Stimulated activated memory B cell treated with anti-CD40 and anti-IgM and Interleukin-4, amounts not matched to agents 10 μg/mL and 1 μg/mL and 100 μg/mL, for 72 hours (primary cell): ENCODE measurements around the gene FGD5.

ENCODE experiments used
- ATAC-seq: fragments of 150-1000 bp; cut with Tn5 transposase; 2 replicates; pipeline ENCODE4 v1.10.0; 2021
- H3K27ac Mint-ChIP-seq: one replicate; pipeline ENCODE4 v1.8.0; 2022; ENCODE audit warnings: mild to moderate bottlenecking, mixed read lengths
- H3K27me3 Mint-ChIP-seq: one replicate; pipeline ENCODE4 v1.8.0; 2022; ENCODE audit warnings: mixed read lengths
- H3K36me3 Mint-ChIP-seq: one replicate; pipeline ENCODE4 v1.8.0; 2022; ENCODE audit warnings: mixed read lengths
- H3K4me1 Mint-ChIP-seq: one replicate; pipeline ENCODE4 v1.8.0; 2022; ENCODE audit warnings: mixed read lengths
- H3K4me3 Mint-ChIP-seq: one replicate; pipeline ENCODE4 v1.8.0; 2022; ENCODE audit warnings: mild to moderate bottlenecking, moderate library complexity, mixed read lengths
- H3K9me3 Mint-ChIP-seq: one replicate; pipeline ENCODE4 v1.8.0; 2022; ENCODE audit warnings: mixed read lengths

FGD5 gene

GRCh38 chr3:14844386-14845170 is 25.8 kb downstream of the FGD5 start:
- Mint-ChIP-seq H3K27ac (peak overlapping the region; percentile 82), H3K27me3 (peaks cover 14% of the 10 kb centered on the region), H3K36me3 (no peaks in the 10 kb centered on the region), H3K4me3 (no peak overlapping the region), H3K4me1 (peaks cover 47% of the 10 kb centered on the region), H3K9me3 (no peaks in the 10 kb centered on the region)
- ATAC-seq = no peak

GRCh38 chr3:14845180-14845579 is 26.4 kb downstream of the FGD5 start:
- Mint-ChIP-seq H3K4me3 (no peak overlapping the region), H3K27ac (peak overlapping the region; percentile 82)
- peak; percentile 59 for ATAC-seq

GRCh38 chr3:14845826-14846225 is 27.1 kb downstream of the FGD5 start:
- H3K4me3 Mint-ChIP-seq = no peak overlapping the region
- peaks cover 23% of the 10 kb centered on the region for H3K27me3 Mint-ChIP-seq
- no peaks in the 10 kb centered on the region for H3K36me3 Mint-ChIP-seq
- peak overlapping the region; percentile 82 for H3K27ac Mint-ChIP-seq
- no peak for ATAC-seq
- H3K4me1 Mint-ChIP-seq = peaks cover 59% of the 10 kb centered on the region
- no peaks in the 10 kb centered on the region for H3K9me3 Mint-ChIP-seq

More at GRCh38 chr3:14845180-14845579, 26.4 kb downstream of the FGD5 start:
- no peaks in the 10 kb centered on the region for H3K9me3 Mint-ChIP-seq
- H3K4me1 Mint-ChIP-seq = peaks cover 52% of the 10 kb centered on the region
- no peaks in the 10 kb centered on the region for H3K36me3 Mint-ChIP-seq
- peaks cover 17% of the 10 kb centered on the region for H3K27me3 Mint-ChIP-seq

GRCh38 chr3:14846226-14846880 is 27.6 kb downstream of the FGD5 start:
- no peaks in the 10 kb centered on the region for H3K9me3 Mint-ChIP-seq

GRCh38 chr3:14847613-14848541 is 29.1 kb downstream of the FGD5 start:
- Mint-ChIP-seq H3K27ac (peak overlapping the region; percentile 82), H3K4me3 (peak overlapping the region; percentile 50), H3K4me1 (peaks cover 59% of the 10 kb centered on the region), H3K9me3 (no peaks in the 10 kb centered on the region), H3K27me3 (peaks cover 22% of the 10 kb centered on the region), H3K36me3 (no peaks in the 10 kb centered on the region)
- peak; percentile 82 for ATAC-seq

More at GRCh38 chr3:14846226-14846880, 27.6 kb downstream of the FGD5 start:
- H3K27me3 Mint-ChIP-seq = peaks cover 18% of the 10 kb centered on the region
- H3K4me1 Mint-ChIP-seq = peaks cover 59% of the 10 kb centered on the region
- no peak overlapping the region for H3K4me3 Mint-ChIP-seq
- peak overlapping the region; percentile 82 for H3K27ac Mint-ChIP-seq
- no peaks in the 10 kb centered on the region for H3K36me3 Mint-ChIP-seq
- no peak for ATAC-seq

GRCh38 chr3:14848906-14849305 is 30.1 kb downstream of the FGD5 start:
- no peak overlapping the region for H3K27ac Mint-ChIP-seq
- no peak overlapping the region for H3K4me3 Mint-ChIP-seq
- no peaks in the 10 kb centered on the region for H3K36me3 Mint-ChIP-seq
- no peaks in the 10 kb centered on the region for H3K9me3 Mint-ChIP-seq
- peaks cover 59% of the 10 kb centered on the region for H3K4me1 Mint-ChIP-seq
- H3K27me3 Mint-ChIP-seq = peaks cover 30% of the 10 kb centered on the region
- ATAC-seq = no peak

GRCh38 chr3:14849638-14850230 is 31.0 kb downstream of the FGD5 start:
- no peaks in the 10 kb centered on the region for H3K9me3 Mint-ChIP-seq
- peaks cover 56% of the 10 kb centered on the region for H3K4me1 Mint-ChIP-seq
- H3K27ac Mint-ChIP-seq = peak overlapping the region; percentile 58

GRCh38 chr3:14852058-14852594 is 33.4 kb downstream of the FGD5 start:
- peaks cover 5% of the 10 kb centered on the region for H3K9me3 Mint-ChIP-seq
- H3K4me3 Mint-ChIP-seq = no peak overlapping the region
- H3K4me1 Mint-ChIP-seq = peaks cover 32% of the 10 kb centered on the region
- no peak overlapping the region for H3K27ac Mint-ChIP-seq
- peaks cover 54% of the 10 kb centered on the region for H3K27me3 Mint-ChIP-seq
- H3K36me3 Mint-ChIP-seq = no peaks in the 10 kb centered on the region
- ATAC-seq = no peak

More at GRCh38 chr3:14849638-14850230, 31.0 kb downstream of the FGD5 start:
- Mint-ChIP-seq H3K27me3 (peaks cover 33% of the 10 kb centered on the region), H3K36me3 (no peaks in the 10 kb centered on the region), H3K4me3 (no peak overlapping the region)
- no peak for ATAC-seq

GRCh38 chr3:14852717-14853116 is 34.0 kb downstream of the FGD5 start:
- Mint-ChIP-seq H3K36me3 (no peaks in the 10 kb centered on the region), H3K9me3 (peaks cover 5% of the 10 kb centered on the region), H3K27me3 (peaks cover 56% of the 10 kb centered on the region), H3K4me3 (no peak overlapping the region), H3K27ac (no peak overlapping the region), H3K4me1 (peaks cover 26% of the 10 kb centered on the region)
- ATAC-seq = no peak

GRCh38 chr3:14853271-14853951 is 34.6 kb downstream of the FGD5 start:
- no peaks in the 10 kb centered on the region for H3K36me3 Mint-ChIP-seq
- H3K9me3 Mint-ChIP-seq = peaks cover 5% of the 10 kb centered on the region
- ATAC-seq = no peak
- peaks cover 63% of the 10 kb centered on the region for H3K27me3 Mint-ChIP-seq
- no peak overlapping the region for H3K4me3 Mint-ChIP-seq
- no peak overlapping the region for H3K27ac Mint-ChIP-seq
- H3K4me1 Mint-ChIP-seq = peaks cover 19% of the 10 kb centered on the region

GRCh38 chr3:14857506-14857905 is 38.7 kb downstream of the FGD5 start:
- Mint-ChIP-seq H3K27me3 (peaks cover 77% of the 10 kb centered on the region), H3K4me1 (no peaks in the 10 kb centered on the region), H3K27ac (no peak overlapping the region), H3K4me3 (no peak overlapping the region), H3K9me3 (peaks cover 5% of the 10 kb centered on the region), H3K36me3 (no peaks in the 10 kb centered on the region)
- no peak for ATAC-seq

- H3K4me3 Mint-ChIP-seq = no peak overlapping the region
- peaks cover 5% of the 10 kb centered on the region for H3K9me3 Mint-ChIP-seq
- ATAC-seq = no peak
- peaks cover 73% of the 10 kb centered on the region for H3K27me3 Mint-ChIP-seq
- no peaks in the 10 kb centered on the region for H3K4me1 Mint-ChIP-seq
- no peaks in the 10 kb centered on the region for H3K36me3 Mint-ChIP-seq
- H3K27ac Mint-ChIP-seq = no peak overlapping the region
Measured at GRCh38 chr3:14858105-14858504, 39.3 kb downstream of the FGD5 start.

- no peak overlapping the region for H3K27ac Mint-ChIP-seq
- H3K4me3 Mint-ChIP-seq = no peak overlapping the region
- H3K9me3 Mint-ChIP-seq = peaks cover 5% of the 10 kb centered on the region
- peaks cover 63% of the 10 kb centered on the region for H3K27me3 Mint-ChIP-seq
- H3K4me1 Mint-ChIP-seq = no peaks in the 10 kb centered on the region
- ATAC-seq = no peak
- no peaks in the 10 kb centered on the region for H3K36me3 Mint-ChIP-seq
Measured at GRCh38 chr3:14859880-14860279, 41.1 kb downstream of the FGD5 start.

- H3K27ac Mint-ChIP-seq = no peak overlapping the region
- H3K27me3 Mint-ChIP-seq = peaks cover 51% of the 10 kb centered on the region
- no peak for ATAC-seq
- no peaks in the 10 kb centered on the region for H3K4me1 Mint-ChIP-seq
- H3K4me3 Mint-ChIP-seq = no peak overlapping the region
- no peaks in the 10 kb centered on the region for H3K36me3 Mint-ChIP-seq
- H3K9me3 Mint-ChIP-seq = peaks cover under 1% of the 10 kb centered on the region
Measured at GRCh38 chr3:14861031-14861430, 42.3 kb downstream of the FGD5 start.
